Trophoblast cell (in vitro differentiated cells and primary cell): ENCODE measurements around the gene KCNMB2.
A peak's percentile ranks its signal among the peaks of the same experiment; 100 is the strongest.

Experiments
- DNase-seq, 2 donors: peaks; one replicate each; pipeline ENCODE4 v3.0.0-alpha.2; 2016
- H2AFZ ChIP-seq: 2 replicates; pipeline ENCODE4 v1.6.1; 2013; ENCODE audit warnings: low read length, moderate library complexity, mild to moderate bottlenecking; ENCODE audit not compliant: insufficient read depth, poor library complexity
- H2AK5ac ChIP-seq: 2 replicates; pipeline ENCODE4 v1.6.1; 2013; ENCODE audit warnings: mild to moderate bottlenecking, low read length
- H2BK120ac ChIP-seq: 2 replicates; pipeline ENCODE4 v1.6.1; 2013; ENCODE audit warnings: low read length, mild to moderate bottlenecking, moderate library complexity; ENCODE audit not compliant: insufficient read depth, poor library complexity
- H2BK12ac ChIP-seq: 2 replicates; pipeline ENCODE4 v1.6.1; 2013; ENCODE audit warnings: mild to moderate bottlenecking, low read length, moderate library complexity
- H2BK5ac ChIP-seq: 2 replicates; pipeline ENCODE4 v1.6.1; 2013; ENCODE audit warnings: low read length, low read depth, moderate library complexity, mild to moderate bottlenecking; ENCODE audit not compliant: poor library complexity
- H3K14ac ChIP-seq: 2 replicates; pipeline ENCODE4 v1.6.1; 2013; ENCODE audit warnings: mild to moderate bottlenecking, low read length
- H3K18ac ChIP-seq: 2 replicates; pipeline ENCODE4 v1.6.1; 2013; ENCODE audit warnings: mild to moderate bottlenecking, low read length
- H3K23ac ChIP-seq: 2 replicates; pipeline ENCODE4 v1.6.1; 2013; ENCODE audit warnings: low read length
- H3K27ac ChIP-seq: 2 replicates; pipeline ENCODE4 v1.5.1; 2013; ENCODE audit warnings: low read depth, mild to moderate bottlenecking, inconsistent platforms, low read length, moderate library complexity
- H3K27me3 ChIP-seq: 2 replicates; pipeline ENCODE4 v1.6.1; 2013; ENCODE audit warnings: inconsistent platforms, mild to moderate bottlenecking, low read length, moderate library complexity; ENCODE audit not compliant: insufficient read depth
- H3K36me3 ChIP-seq, 2 experiments: 1 replicate in 1 of 2; 2 replicates in 1 of 2; pipeline ENCODE4 v1.6.1; 2013; ENCODE audit warnings: low read length in 2 of 2, mild to moderate bottlenecking in 2 of 2, moderate library complexity in 1 of 2; ENCODE audit not compliant: insufficient read depth in 2 of 2, control insufficient read depth in 1 of 2
- H3K4ac ChIP-seq: 2 replicates; pipeline ENCODE4 v1.6.1; 2013; ENCODE audit warnings: low read depth, mild to moderate bottlenecking, low read length, moderate library complexity
- H3K4me1 ChIP-seq, 2 experiments: 1 replicate in 1 of 2; 2 replicates in 1 of 2; pipeline ENCODE4 v1.6.1; 2013; ENCODE audit warnings: low read length in 2 of 2, mild to moderate bottlenecking in 2 of 2, moderate library complexity in 1 of 2; ENCODE audit not compliant: insufficient read depth in 2 of 2, control insufficient read depth in 1 of 2
- H3K4me2 ChIP-seq: 2 replicates; pipeline ENCODE4 v1.6.1; 2013; ENCODE audit warnings: inconsistent platforms, mild to moderate bottlenecking, low read length, moderate library complexity
- H3K4me3 ChIP-seq: 2 replicates; pipeline ENCODE4 v1.5.1; 2013; ENCODE audit warnings: mild to moderate bottlenecking, low read depth, low read length, inconsistent platforms
- H3K79me1 ChIP-seq: one replicate; pipeline ENCODE4 v1.6.1; 2013; ENCODE audit warnings: low read length
- H3K79me2 ChIP-seq: 2 replicates; pipeline ENCODE4 v1.6.1; 2013; ENCODE audit warnings: low read length, mild to moderate bottlenecking; ENCODE audit not compliant: control insufficient read depth, insufficient read depth, poor library complexity
- H3K9ac ChIP-seq: 2 replicates; pipeline ENCODE4 v1.6.1; 2013; ENCODE audit warnings: mild to moderate bottlenecking, low read length
- H3K9me3 ChIP-seq: 2 replicates; pipeline ENCODE4 v1.6.1; 2013; ENCODE audit warnings: low read depth, mild to moderate bottlenecking, control low read depth, inconsistent platforms, low read length; ENCODE audit not compliant: insufficient read depth
- H4K12ac ChIP-seq: 2 replicates; pipeline ENCODE4 v1.6.1; 2013; ENCODE audit warnings: low read depth, mild to moderate bottlenecking, low read length, moderate library complexity
- H4K8ac ChIP-seq: 2 replicates; pipeline ENCODE4 v1.6.1; 2013; ENCODE audit warnings: low read depth, mild to moderate bottlenecking, low read length, moderate library complexity
- H4K91ac ChIP-seq: one replicate; pipeline ENCODE4 v1.6.1; 2013; ENCODE audit warnings: low read depth, mild to moderate bottlenecking, low read length, moderate library complexity
- WGBS: extraction: QIAGEN DNeasy Blood & Tissue Kit; methylation state at CpG from one replicate; pipeline ENCODE4 v1.1.7; 2013; ENCODE audit warnings: missing lambda C conversion rate; ENCODE audit not compliant: insufficient read length, insufficient coverage; ENCODE audit errors: extremely low coverage; 5-methylcytosine and 5-hydroxymethylcytosine counted together

The KCNMB2 gene

DNA sequence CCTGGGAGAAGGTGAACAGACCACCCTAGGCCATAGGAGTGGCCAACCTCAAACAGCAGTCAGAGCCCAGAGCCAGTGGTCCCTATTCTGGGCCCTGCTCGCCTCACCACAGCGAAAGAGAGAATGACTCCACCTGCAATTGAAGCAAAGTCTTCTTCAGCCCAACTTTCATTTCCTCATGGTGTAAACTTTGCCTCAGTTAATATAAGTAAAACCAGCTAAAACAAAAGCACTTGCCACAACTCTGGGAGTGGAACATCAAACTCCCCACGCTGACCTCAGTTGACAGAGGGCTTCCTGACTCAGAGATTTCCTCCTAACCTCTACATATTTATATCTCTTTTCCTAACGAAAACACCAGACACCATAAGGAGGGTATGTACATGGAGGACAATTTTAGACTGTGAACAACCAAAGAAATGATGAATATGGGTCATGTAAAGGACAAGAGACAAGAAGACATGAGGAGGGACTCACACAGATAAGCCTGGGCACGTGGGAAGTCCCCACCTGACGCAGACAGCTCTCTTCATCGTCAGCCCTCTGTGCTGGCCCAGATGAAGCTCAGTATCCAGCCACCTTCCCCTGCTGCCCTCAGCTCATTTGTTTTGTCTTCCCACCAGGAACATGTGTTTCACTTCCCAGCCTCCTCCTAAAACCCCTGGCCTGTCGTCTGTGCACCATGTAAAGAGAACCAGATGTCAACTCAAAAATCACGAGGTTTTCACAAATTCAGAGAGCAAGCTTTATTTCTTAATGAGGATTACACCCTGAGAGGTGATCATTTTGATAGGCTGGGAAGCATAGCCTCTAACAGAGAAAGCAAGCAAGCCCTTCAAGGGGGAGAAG lies 140.9 kb downstream of the KCNMB2 start:
- Histone ChIP-seq H3K23ac (no peak overlapping the region), H3K4me3 (no peak overlapping the region), H2BK120ac (no peak overlapping the region), H3K27ac (no peak overlapping the region), H4K12ac (no peak overlapping the region), H4K91ac (no peak overlapping the region), H2BK12ac (no peak overlapping the region), H3K4me1 (no peaks in the 10 kb centered on the region), H2AFZ (no peak overlapping the region), H3K14ac (no peak overlapping the region), H3K18ac (no peak overlapping the region), H3K9me3 (no peaks in the 10 kb centered on the region), H3K79me1 (no peaks in the 10 kb centered on the region), H4K8ac (no peak overlapping the region), H2AK5ac (no peak overlapping the region), H3K9ac (peak overlapping the region; percentile 38), H2BK5ac (no peak overlapping the region), H3K4me2 (no peak overlapping the region), H3K36me3 (no peaks in the 10 kb centered on the region), H3K79me2 (no peaks in the 10 kb centered on the region), H3K4ac (no peak overlapping the region), H3K27me3 (no peaks in the 10 kb centered on the region)
- no CpG with 5 or more reads among the region's 9 CpGs for WGBS
- no peak for DNase-seq

DNA sequence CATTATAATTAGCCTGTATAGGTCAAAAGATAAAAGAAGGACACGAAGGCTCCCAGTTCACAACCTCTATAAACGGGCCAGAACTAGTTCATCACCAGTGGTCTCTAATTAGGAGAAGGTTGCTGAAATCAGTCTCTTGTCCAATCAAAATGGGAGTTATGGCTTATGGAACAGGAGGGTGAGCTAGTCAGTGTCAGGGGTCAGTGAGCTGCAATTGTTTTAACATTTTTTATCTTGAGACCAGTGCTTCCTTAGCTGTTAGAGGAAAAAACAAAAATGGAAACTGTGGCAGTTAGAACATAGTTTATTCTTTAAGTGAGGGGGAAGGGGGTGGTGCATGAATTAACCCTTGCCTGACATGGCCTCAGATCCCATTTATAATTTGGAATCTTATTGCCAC lies 141.7 kb downstream of the KCNMB2 start:
- Histone ChIP-seq H3K27ac (no peak overlapping the region), H4K91ac (no peak overlapping the region), H3K4me3 (no peak overlapping the region), H2BK12ac (no peak overlapping the region), H2AK5ac (no peak overlapping the region), H3K79me2 (no peaks in the 10 kb centered on the region), H4K12ac (no peak overlapping the region), H2AFZ (no peak overlapping the region), H2BK120ac (no peak overlapping the region), H3K4ac (no peak overlapping the region), H3K79me1 (no peaks in the 10 kb centered on the region), H3K27me3 (no peaks in the 10 kb centered on the region), H3K4me2 (no peak overlapping the region), H2BK5ac (no peak overlapping the region), H3K18ac (no peak overlapping the region), H3K9me3 (no peaks in the 10 kb centered on the region), H3K14ac (no peak overlapping the region), H3K4me1 (no peaks in the 10 kb centered on the region), H4K8ac (no peak overlapping the region), H3K23ac (no peak overlapping the region), H3K36me3 (no peaks in the 10 kb centered on the region), H3K9ac (no peak overlapping the region)
- no peak for DNase-seq
- WGBS, result no CpG with 5 or more reads among the region's 2 CpGs

DNA sequence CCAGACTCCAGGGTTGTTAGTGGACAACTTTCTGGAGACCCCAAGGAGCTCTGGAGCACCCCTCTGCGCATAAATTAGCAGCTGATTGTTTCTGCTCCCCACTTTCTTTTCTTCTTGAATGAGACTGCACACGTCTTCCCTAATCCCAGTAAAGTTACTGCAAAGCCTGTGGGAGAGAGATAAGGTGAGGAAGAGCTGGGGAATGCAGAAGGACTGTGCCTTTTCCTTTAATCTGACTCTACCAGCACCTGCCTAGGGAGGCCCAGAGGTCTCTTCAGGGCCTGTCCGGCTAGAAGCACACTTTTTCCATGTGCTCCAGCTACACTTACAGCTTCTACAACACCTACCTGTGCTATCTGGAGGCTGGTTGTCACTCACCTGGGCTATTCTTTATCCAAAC lies 143.8 kb downstream of the KCNMB2 start:
- Histone ChIP-seq H2BK120ac (no peak overlapping the region), H3K4me1 (no peaks in the 10 kb centered on the region), H2AFZ (no peak overlapping the region), H3K27ac (no peak overlapping the region), H3K23ac (no peak overlapping the region), H3K4me2 (no peak overlapping the region), H3K4me3 (no peak overlapping the region), H4K91ac (no peak overlapping the region), H2BK5ac (no peak overlapping the region), H3K14ac (no peak overlapping the region), H3K18ac (no peak overlapping the region), H3K27me3 (no peaks in the 10 kb centered on the region), H3K9ac (no peak overlapping the region), H3K79me1 (no peaks in the 10 kb centered on the region), H4K8ac (no peak overlapping the region), H2BK12ac (no peak overlapping the region), H3K4ac (no peak overlapping the region), H3K79me2 (no peaks in the 10 kb centered on the region), H3K9me3 (no peaks in the 10 kb centered on the region), H4K12ac (no peak overlapping the region), H3K36me3 (no peaks in the 10 kb centered on the region), H2AK5ac (no peak overlapping the region)
- no CpG with 5 or more reads among the region's 3 CpGs for WGBS
- peak; percentile 30 to 39 for DNase-seq

GRCh38 chr3:178680489-178680888 lies 144.3 kb downstream of the KCNMB2 start:
- H2BK12ac ChIP-seq, result no peak overlapping the region
- no peaks in the 10 kb centered on the region for H3K4me1 ChIP-seq
- no peak overlapping the region for H3K9ac ChIP-seq
- H3K23ac ChIP-seq, result no peak overlapping the region
- H2BK5ac ChIP-seq, result no peak overlapping the region
- no peak overlapping the region for H3K4ac ChIP-seq
- no CpG with 5 or more reads among the region's 2 CpGs for WGBS
- no peak overlapping the region for H4K12ac ChIP-seq
- no peak for DNase-seq
- H3K79me1 ChIP-seq, result no peaks in the 10 kb centered on the region
- H3K14ac ChIP-seq, result no peak overlapping the region
- no peak overlapping the region for H3K4me3 ChIP-seq
- no peaks in the 10 kb centered on the region for H3K79me2 ChIP-seq
- no peaks in the 10 kb centered on the region for H3K9me3 ChIP-seq
- H2BK120ac ChIP-seq, result no peak overlapping the region
- H3K27me3 ChIP-seq, result no peaks in the 10 kb centered on the region
- no peak overlapping the region for H2AFZ ChIP-seq
- H3K18ac ChIP-seq, result no peak overlapping the region
- H4K91ac ChIP-seq, result no peak overlapping the region
- H2AK5ac ChIP-seq, result no peak overlapping the region
- H3K27ac ChIP-seq, result no peak overlapping the region
- H4K8ac ChIP-seq, result no peak overlapping the region
- H3K36me3 ChIP-seq, result no peaks in the 10 kb centered on the region
- no peak overlapping the region for H3K4me2 ChIP-seq
